Kidney (tissue), 14 donors: ENCODE data around the gene RNF212. TPM values are rescaled to one million over a fixed set of nuclear protein-coding genes. Genes with fewer than 3 reads are reported as not detected.

Experiments used
- DNase-seq, 5 donors: peaks; one replicate each; pipeline ENCODE4 v3.0.0-alpha.2; 2013 to 2020
- FAIRE-seq: peaks from 2 replicates; lab custom pipeline; 2012; peaks lifted over from hg19 to GRCh38; lab: Jason Lieb, UNC
- H3K27ac ChIP-seq, 2 donors: one replicate each; pipeline ENCODE4 v1.7.0; 2013; ENCODE audit warnings: low read depth in 2 of 2, low read length in 2 of 2, inconsistent platforms in 1 of 2
- H3K27me3 ChIP-seq: one replicate; pipeline ENCODE4 v1.7.1; 2013; ENCODE audit warnings: low read length, inconsistent platforms; ENCODE audit not compliant: control insufficient read depth, insufficient read depth
- H3K36me3 ChIP-seq, 3 donors: one replicate each; pipeline versions ENCODE4 v1.7.0 to v1.7.1; 2013; ENCODE audit warnings: low read length in 3 of 3, control low read depth in 1 of 3, inconsistent platforms in 1 of 3; ENCODE audit not compliant: insufficient read depth in 3 of 3, control insufficient read depth in 2 of 3
- H3K4me1 ChIP-seq, 3 donors: one replicate each; pipeline versions ENCODE4 v1.7.0 to v1.7.1; 2013; ENCODE audit warnings: low read length in 3 of 3, inconsistent platforms in 1 of 3, low read depth in 1 of 3; ENCODE audit not compliant: control insufficient read depth in 2 of 3, insufficient read depth in 2 of 3
- H3K4me3 ChIP-seq, 3 donors: one replicate each; pipeline versions ENCODE4 v1.7.0 to v1.8.1; 2013; ENCODE audit warnings: low read length in 3 of 3, control low read depth in 1 of 3, inconsistent platforms in 1 of 3
- H3K9ac ChIP-seq, 3 donors: one replicate each; pipeline versions ENCODE4 v1.7.0 to v1.7.1; 2013; ENCODE audit warnings: low read length in 3 of 3, control low read depth in 1 of 3, inconsistent platforms in 1 of 3
- H3K9me3 ChIP-seq, 3 donors: one replicate each; pipeline versions ENCODE4 v1.7.0 to v1.7.1; 2013; ENCODE audit warnings: low read length in 3 of 3, control low read depth in 1 of 3, inconsistent platforms in 1 of 3; ENCODE audit not compliant: control insufficient read depth in 2 of 3, insufficient read depth in 1 of 3
- intact Hi-C: fragments of 100-400 bp; cut with DNase I; formaldehyde crosslinking; loops from one replicate; pipeline ENCODE4 v1.11.1; 2022
- polyA plus RNA-seq: library from polyadenylated mRNA; stranded (reverse); fragments of 350-450 nt; fragmentation: Illumina TruSeq; extraction: RNeasy Lipid Tissue Mini Kit (QIAGEN cat#74804); gene quantifications from one replicate; pipeline ENCODE4 v1.2.3, GENCODE V29; 2014; ENCODE audit warnings: low read depth, low replicate concordance; ENCODE audit not compliant: insufficient read depth
- total RNA-seq: library from RNA; stranded (reverse); fragmentation: NEBNext Ultra II Directional; extraction: Animal tissue kit (Norgen Biotek cat#: 25700); gene quantifications from one replicate; pipeline ENCODE4 v1.2.1, GENCODE V29; 2021
- TF ChIP-seq, protein P1 (sequence below): IDR thresholded peaks from 3 replicates; pipeline ENCODE4 v1.5.1; 2012; ENCODE audit warnings: mild to moderate bottlenecking, moderate library complexity, borderline replicate concordance; ENCODE audit not compliant: insufficient read depth; ENCODE audit errors: extremely low read depth
- donor health status: control.
- donor health status: control.
- donor health status: control.
- donor health status: control.
- donor health status: control.
- donor health status: DM: yes; HTN: yes; CAD: no.
- donor health status: Normal renal cell carcinoma (clear cell type).

The RNF212 gene
- total and polyA plus RNA-seq, 2 donors from 2014 or later: 5.3 to 20.8 TPM

DNA sequence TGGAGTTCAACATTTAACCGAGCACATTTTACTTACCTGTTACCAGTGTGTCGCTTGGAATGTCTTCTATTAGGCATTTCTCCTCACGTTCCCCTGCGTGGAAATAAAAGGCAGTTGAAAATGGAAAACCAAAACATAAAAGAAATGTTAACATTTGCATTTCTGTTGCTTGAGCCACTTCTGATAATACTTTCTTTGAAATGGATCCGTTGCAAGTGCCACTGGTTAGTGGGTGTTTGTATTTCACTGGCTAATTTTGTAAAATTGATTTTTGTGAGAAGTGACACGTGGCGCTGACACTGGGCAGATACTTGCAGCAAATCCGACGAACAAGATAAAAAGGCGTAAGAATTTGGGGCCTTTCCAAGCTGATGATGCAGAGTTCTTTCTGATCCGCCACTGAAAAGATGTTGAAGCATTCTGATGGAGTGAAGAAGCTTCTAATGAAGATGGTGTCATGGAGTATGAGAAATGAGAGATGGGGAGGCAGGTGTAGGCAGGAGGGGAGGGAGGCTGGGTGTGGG is 40.3 kb upstream of the RNF212 start:
- peaks cover 0 to 14% (median 0%) of the 10 kb centered on the region in 3 donors for H3K9me3 ChIP-seq
- H3K4me1 ChIP-seq: peaks cover 0 to 5% (median 0%) of the 10 kb centered on the region in 3 donors
- intact Hi-C loops: no loop called here
- DNase-seq: no peak
- TF ChIP-seq, protein P1, sequence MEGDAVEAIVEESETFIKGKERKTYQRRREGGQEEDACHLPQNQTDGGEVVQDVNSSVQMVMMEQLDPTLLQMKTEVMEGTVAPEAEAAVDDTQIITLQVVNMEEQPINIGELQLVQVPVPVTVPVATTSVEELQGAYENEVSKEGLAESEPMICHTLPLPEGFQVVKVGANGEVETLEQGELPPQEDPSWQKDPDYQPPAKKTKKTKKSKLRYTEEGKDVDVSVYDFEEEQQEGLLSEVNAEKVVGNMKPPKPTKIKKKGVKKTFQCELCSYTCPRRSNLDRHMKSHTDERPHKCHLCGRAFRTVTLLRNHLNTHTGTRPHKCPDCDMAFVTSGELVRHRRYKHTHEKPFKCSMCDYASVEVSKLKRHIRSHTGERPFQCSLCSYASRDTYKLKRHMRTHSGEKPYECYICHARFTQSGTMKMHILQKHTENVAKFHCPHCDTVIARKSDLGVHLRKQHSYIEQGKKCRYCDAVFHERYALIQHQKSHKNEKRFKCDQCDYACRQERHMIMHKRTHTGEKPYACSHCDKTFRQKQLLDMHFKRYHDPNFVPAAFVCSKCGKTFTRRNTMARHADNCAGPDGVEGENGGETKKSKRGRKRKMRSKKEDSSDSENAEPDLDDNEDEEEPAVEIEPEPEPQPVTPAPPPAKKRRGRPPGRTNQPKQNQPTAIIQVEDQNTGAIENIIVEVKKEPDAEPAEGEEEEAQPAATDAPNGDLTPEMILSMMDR: no peak
- no peaks in the 10 kb centered on the region for H3K27me3 ChIP-seq
- no peak for FAIRE-seq
- H3K9ac ChIP-seq: no peak overlapping the region
- H3K4me3 ChIP-seq: no peak overlapping the region
- no peak overlapping the region for H3K27ac ChIP-seq
- H3K36me3 ChIP-seq: no peaks in the 10 kb centered on the region

DNA sequence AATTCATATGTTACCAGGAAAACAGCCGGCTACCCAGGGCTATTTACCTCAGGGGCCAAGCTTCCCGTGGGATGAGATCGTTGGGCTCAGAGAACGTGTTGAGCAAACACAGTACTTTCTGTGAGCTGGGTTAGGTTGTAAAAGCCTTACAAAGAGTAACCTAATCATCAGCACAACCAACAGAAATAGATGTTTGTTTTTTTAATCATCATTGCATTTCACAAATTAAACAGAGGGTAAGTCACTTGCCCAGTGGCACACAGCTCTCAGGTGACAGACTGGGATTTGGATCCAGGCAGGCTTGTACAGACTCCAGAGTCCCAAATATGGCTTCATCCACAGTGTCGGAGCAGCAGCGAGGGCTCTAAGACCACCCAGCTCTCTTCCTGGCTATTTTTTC is 38.9 kb upstream of the RNF212 start:
- Histone ChIP-seq H3K9ac (no peak overlapping the region), H3K36me3 (no peaks in the 10 kb centered on the region), H3K27ac (no peak overlapping the region), H3K27me3 (no peaks in the 10 kb centered on the region), H3K9me3 (peaks cover 0 to under 1% (median 0%) of the 10 kb centered on the region in 3 donors), H3K4me3 (no peak overlapping the region), H3K4me1 (peaks cover 0 to 5% (median 0%) of the 10 kb centered on the region in 3 donors)
- FAIRE-seq (no peak), DNase-seq (no peak)
- TF ChIP-seq, protein P1: no peak
- intact Hi-C loops: no loop called here

DNA sequence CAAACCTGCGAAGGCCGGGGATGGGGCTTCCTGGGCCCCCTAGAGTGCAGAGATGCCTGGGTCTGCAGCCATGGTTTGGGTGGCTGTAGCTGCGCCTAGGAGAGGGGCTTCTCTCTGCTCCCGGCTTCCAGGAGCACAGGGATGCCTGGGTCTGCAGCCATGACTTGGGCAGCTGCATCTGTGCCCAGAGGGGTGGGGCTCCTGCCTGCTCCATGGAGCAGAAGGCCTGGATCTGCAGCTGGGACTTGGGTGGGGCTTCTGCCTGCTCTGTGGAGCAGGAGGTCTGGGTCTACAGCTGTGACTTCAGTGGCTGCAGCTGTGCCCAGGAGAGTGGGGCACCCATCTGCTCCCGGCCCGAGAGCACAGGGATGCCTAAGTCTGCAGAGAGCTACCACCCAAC is 38.2 kb upstream of the RNF212 start:
- H3K9ac ChIP-seq: no peak overlapping the region
- FAIRE-seq (no peak), DNase-seq (no peak)
- TF ChIP-seq, protein P1: no peak
- peaks cover 0 to 5% (median 0%) of the 10 kb centered on the region in 3 donors for H3K4me1 ChIP-seq
- H3K4me3 ChIP-seq: no peak overlapping the region
- no peaks in the 10 kb centered on the region for H3K36me3 ChIP-seq
- no peak overlapping the region for H3K27ac ChIP-seq
- intact Hi-C loops: no loop called here
- H3K9me3 ChIP-seq: no peaks in the 10 kb centered on the region
- H3K27me3 ChIP-seq: no peaks in the 10 kb centered on the region

DNA sequence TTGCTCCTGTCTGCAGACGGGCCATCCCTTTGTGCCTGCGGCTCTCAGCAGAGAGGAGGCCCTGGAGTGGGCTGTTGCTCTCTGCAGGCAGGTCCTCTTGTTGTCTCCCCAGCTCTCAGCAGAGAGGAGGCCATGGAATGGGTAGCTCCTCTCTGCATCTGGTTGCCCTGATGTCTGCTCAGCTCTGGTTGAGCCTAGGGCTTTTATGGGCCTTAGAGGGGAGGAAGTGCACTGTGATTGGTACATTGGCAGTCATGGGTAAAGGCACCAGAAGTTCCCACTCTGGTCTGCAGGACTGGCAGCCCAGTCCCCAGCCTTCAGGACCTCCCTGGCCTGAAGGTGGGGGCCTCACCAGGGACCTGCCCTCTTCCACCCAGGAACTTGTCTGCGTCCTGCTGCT is 37.5 kb upstream of the RNF212 start:
- H3K27me3 ChIP-seq: no peaks in the 10 kb centered on the region
- intact Hi-C loops: no loop called here
- no peaks in the 10 kb centered on the region for H3K36me3 ChIP-seq
- H3K9ac ChIP-seq: no peak overlapping the region
- FAIRE-seq (no peak), DNase-seq (no peak)
- H3K27ac ChIP-seq: no peak overlapping the region
- TF ChIP-seq, protein P1: no peak
- no peaks in the 10 kb centered on the region for H3K9me3 ChIP-seq
- no peak overlapping the region for H3K4me3 ChIP-seq
- peaks cover 0 to 5% (median 0%) of the 10 kb centered on the region in 3 donors for H3K4me1 ChIP-seq
